Ammon's horn (tissue), 1 donor: ENCODE measurements around the gene ENGASE.
"Not testable (repeated sequence)": the region's sequence is repeated elsewhere in the genome, so short reads cannot be mapped to it uniquely, and the experiment has no call there.

Source experiments
- DNase-seq: peaks from one replicate; pipeline ENCODE4 v3.0.0-alpha.2; 2016; ENCODE audit warnings: low spot score

The ENGASE gene

DNA sequence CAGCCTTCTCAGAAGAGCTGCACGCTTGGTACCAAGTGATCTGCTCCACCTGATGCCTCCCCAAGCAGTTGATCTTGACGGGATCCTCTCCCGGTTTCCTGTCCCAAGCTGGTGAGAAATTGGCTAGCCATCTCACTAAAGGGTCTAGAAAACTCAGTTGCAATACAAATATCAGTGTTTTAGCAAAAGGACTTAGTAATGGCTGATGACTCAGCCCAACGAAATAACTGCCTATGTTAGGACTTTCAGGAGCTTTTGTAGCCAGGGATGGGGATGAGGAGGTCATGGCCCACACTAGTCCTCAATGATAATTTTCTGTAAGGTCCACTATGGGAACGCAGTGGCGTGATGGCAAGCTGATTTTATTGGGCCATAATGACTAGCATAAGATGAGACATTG is 23.3 kb upstream of the ENGASE start:
- DNase-seq: no peak

DNA sequence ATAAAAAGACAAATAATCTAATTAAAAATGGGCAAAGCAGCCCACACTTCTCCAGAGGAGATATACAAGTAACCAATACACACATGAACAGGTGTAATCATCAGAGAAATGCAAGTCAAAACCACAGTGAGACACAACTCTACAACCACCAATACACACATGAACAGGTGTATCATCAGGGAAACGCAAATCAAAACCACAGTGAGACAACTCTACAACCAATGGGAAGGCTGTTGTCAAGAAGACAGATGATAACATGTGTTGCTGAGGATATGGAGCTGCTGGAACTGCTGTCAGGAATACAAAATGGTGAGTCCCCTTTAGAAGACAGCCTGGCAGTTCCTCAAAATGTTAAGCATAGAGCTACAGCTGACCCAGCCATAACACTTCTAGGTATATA is 22.5 kb upstream of the ENGASE start:
- DNase-seq: no peak

DNA sequence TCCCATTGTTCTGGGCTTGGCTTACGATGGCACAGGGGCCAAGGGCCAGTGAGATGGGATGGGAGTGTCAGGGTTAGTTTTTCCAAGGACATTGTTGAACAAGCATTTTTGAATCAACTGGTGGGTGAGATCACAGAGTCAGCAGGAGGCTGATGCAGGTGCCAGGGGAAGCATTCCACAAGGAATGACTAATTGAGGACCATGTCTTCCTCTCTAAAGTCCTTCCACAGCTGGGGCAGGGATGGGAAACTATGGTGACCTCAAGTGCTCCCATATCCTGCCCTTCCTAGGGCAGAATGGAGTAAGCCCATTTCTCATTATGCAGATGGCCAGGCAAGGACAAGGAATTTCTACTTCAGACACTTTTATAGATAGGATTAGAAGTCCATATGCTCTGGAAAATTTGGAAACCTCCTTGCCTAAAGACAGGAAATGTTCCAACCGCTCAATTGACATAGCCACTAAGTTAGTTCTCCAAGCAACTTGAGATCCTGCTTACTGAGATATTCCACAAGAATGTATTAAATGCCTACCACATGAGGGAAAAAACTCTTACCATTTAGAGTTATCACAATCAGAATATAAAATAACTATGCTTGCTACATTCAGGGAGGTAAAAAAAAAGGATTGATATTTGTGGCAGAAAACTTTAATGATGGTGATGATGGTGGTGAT is 21.2 kb upstream of the ENGASE start:
- no peak for DNase-seq

DNA sequence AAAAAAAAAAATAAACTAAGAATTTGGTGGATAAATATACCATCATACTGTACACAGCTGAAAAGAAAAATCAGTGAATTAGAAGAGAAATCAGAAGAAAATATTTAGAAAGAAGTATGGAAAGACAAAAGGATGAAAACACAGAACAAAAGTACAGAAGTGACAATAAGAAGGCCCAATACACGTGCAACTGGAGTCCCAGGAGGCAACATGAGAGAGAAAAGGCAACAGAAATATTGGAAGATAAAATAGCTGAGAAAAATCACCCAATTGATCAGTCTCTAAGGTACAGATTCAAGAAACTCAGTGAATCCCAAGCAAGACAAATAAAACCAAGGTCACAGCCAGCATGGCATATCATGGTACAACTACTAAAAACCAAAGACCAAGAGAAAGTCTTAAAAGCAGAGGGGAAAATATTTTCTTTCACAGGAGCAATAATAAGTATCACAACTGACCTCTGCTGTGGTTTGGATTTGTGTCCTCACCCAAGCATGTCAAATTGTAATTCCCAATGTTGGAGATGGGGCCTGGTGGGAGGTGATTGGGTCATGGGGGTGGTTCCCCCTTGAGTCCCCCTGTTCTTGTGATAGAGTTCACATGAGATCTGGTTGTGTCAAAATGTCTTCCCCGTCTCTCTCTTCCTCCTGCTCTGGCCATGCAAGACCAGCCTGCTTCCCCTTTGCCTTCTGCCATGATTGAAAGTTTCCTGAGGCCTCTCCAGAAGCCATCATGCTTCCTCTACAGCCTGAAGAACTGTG is 20.2 kb upstream of the ENGASE start:
- DNase-seq: no peak

DNA sequence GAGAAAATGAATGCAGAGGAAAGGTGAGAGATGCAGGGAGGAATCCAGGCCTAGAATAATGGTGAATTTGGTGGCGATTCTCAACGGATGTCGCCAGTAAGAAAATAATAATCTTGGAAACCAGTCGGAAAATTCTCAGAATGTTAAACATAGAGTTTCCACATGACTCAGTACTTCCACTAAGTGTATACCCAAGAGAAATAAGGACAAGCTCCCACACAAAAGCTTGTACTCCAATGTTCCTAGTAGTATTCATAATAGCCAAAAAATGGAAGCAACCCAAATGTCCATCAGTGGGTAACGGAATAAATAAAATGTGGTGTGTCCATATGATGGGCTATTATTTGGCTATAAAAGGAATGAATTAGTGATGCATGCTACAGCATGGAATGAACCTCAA is 19.4 kb upstream of the ENGASE start:
- DNase-seq: no peak

DNA sequence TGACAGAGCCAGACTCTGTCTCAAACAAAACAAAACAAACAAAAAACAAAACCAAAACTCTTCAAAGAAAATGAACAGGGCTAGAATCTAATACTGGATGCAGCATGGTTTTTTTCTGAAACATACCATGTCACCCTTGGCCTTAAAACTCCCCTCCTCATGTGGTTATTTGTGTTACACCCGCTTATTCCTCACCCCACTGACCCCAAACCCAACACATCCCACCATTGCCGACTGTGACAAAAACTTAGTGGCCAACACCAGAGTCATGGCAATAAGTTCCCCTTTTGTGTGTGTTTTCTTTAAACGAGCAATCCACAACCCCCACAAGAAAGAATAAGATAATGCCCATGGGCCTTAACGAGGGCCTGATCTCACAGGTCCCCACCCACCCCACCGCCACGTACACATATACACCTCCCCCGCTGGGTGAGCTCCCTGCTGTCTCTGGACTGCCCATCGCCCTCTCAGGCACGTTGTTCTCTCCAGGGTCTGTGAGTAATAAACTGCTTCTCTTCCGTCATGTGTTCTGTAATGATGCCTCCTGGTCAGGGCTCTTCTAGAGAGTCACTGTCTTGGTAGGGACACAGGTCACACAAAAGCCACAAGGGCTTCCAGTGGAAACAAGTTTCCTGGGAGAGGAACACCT is 16.8 kb upstream of the ENGASE start:
- DNase-seq: no peak

DNA sequence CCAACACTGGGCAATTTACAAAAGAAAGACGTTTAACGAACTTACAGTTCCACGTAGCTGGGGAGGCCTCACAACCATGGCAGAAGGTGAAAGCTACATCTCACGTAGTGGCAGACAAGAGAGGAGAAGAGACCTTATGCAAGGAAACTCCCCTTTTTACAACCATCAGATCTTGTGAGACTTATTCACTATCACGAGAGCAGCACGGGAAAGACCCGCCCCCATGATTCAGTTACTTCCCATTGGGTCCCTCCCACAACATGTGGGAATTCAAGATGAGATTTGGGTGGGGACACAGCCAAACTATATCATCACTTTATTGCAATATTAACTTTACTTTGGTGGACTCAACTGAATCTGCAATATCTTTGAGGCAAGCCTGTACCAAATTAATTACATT is 11.9 kb upstream of the ENGASE start:
- DNase-seq: no peak

DNA sequence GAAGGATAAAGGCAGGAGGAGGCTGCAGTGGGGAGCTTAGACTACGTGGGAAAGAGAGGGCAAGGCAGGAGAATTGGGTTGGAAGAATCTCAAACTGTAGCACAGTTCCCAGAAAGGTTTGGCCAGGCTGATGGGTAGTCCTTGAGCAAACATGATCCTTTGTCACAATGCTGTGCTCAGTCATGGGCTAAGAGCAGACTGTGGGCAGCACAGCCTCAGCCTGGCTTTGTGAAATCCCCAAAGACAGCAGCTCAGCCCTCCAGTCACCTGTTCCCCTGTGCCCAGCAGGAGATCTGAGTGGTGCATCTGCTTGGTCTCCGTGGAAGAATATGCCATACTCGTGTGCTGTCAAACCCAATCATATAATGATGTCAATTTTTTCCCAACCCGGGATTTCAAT is 10.6 kb upstream of the ENGASE start:
- DNase-seq: no peak

DNA sequence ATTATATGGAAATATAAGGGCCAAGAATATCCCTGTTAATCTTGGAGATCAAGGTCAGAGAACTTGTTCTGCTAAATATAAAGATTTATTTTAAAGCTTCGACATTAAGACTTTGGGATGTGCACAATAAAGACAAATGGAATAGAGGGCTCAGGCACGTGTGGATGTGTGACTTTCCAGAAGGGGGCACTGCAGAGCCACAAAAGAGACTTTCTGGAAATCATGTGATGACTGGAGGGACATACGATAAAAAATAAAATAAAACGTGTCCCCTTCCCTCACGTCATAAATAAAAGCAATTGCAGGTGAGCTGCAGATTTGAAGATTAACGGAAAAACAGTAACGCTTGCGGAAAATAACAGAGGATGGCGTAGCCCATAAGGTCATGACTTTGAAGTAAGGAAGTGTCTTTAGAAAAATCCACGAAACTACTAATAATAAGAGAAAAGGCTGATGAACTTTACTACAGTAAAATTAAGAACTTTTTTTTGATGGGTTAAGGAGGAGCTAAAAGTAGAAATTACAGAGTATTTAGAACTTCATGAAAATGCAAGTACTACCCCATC is 9.4 kb upstream of the ENGASE start:
- DNase-seq: no peak

DNA sequence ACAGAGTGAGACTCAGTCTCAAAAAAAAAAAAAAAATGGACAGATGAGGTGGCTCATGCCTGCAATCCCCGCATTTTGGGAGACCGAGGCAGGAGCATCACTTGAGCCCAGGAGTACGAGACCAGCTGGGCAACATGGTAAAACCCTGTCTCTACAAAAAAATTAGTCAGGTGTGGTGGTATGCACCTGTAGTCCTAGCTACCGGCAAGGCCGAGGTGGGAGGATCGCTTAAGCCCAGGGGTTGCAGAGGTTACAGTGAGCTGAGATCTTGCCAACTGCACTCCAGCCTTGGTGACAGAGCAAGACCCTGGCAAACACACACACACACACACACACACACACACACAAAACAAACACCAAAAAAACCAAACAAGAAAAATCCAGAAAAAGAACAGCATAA is 7.7 kb upstream of the ENGASE start:
- no peak for DNase-seq

DNA sequence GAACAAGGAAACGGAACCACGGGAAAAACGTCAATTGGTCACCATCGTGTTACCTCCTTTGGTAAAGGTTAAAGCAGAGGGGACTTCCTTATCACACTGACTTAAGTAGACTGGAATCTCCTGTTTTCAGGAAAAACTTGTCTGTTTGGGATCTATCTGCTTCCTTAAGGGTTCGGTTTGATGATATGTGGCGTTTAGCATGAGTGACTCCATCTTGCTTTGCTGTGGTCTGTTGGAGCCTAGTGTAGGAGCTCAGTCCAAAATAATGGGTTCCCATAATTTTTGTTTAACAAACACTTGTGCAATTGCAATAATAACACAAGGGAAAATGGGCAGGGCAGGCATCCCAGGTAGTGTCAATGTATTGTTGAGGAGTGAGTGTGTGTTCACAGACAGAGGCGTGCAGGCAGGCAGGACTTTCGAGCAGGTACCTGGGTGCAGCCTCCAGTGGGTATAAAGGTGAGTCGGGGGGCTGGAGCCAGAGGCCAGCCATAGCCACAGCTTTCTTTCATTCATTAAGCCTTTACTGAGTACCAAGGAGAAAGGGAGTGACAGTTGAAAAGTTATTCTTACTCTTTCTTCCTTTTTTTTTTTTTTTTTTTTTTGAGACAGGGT is 4.3 kb upstream of the ENGASE start:
- DNase-seq: no peak

DNA sequence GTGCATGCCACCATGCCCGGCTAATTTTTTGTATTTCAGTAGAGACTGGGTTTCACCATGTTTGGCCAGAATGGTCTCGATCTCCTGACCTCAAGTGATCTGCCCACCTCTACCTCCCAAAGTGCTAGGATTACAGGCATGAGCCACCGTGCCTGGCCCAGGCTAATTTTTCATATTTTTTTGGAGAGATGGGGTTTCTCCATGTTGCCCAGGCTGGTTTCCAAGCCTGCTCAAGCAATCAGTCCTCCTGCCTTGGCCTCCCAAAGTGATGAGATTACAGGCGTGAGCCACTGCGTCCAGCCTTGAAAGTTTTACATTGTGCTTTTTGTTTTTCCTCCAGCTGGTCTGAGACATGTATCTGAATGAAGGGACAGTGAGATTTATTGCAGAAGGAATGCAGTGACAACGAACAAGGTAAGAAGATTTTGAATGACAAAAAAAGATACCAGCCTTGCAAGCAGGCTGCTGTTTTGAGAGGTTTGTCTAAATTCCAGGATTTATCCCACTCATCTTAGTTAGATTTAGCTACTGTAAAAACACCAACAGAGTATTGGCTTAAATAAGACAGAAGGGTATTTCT is 3.4 kb upstream of the ENGASE start:
- DNase-seq: no peak

DNA sequence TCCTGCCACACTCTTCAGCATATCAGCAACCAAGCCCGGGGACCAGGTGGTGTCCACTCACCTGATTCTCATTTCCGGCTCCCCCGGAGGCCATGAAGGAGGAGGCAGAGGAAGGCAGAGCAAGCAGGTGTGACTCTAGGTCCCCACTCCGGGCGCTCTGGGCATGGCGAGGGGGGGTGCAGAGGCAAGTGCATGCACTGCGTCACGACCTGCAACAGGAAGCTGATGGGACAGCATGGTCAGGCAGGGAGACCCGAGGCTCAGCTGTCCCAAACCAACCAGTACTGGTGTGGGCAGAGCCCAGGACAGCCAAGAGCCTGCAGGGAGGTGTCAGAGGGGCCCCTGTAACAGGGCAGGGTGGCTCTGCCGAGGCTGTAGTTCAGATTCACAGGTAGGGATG is 2.1 kb upstream of the ENGASE start:
- DNase-seq: no peak

DNA sequence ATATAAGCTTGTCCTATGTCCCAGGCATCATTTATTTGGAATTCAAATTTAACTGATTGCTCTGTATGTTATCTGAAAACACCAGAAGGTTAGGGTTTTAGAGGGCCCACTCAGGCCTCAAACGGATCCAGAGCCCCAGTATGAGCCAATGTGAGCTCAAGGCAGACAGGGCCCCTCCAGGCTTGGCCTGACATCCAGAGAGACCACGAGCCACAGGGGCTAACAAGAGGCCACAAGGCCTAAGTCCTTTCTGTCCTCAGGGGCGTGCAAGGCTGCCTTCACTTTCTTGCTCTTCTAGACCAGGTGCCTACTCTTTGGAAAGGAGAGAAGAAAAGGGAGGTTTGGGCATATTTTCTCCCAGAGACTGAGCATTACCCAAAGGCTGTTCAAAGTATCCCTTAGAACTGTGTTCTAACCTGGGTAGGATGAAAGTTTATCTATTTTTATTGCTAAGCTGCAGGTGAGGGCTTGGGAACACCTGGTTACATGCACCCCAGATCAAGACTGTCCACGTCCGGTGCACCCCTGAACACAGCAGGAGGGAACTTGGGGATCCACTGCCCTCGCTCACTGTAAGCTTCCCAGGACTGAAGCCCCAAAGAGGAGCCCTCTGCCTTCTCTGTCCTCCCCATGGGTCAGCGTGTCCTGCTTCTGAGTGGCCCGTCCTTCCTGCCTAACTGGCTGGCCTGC is 1.5 kb upstream of the ENGASE start:
- no peak for DNase-seq

DNA sequence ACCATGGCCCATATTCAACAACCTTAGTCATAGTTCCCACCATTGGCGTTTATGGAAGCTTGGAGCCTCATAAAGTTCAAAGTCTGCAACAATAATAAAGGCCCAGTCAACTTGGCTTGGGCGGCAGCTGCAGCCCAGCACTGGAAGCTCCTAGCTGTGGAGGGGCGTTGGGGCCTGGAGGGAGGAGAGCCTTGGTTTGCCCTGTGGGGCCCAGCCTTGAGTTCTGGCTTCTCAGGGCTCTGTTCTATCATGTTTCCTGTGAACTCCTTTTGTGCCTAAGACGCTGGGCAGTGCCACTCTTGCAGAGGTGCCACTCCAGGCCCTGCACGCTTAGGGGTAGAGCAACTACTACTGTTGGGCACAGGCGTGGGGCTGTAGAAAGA is 927 bp upstream of the ENGASE start:
- DNase-seq: no peak

DNA sequence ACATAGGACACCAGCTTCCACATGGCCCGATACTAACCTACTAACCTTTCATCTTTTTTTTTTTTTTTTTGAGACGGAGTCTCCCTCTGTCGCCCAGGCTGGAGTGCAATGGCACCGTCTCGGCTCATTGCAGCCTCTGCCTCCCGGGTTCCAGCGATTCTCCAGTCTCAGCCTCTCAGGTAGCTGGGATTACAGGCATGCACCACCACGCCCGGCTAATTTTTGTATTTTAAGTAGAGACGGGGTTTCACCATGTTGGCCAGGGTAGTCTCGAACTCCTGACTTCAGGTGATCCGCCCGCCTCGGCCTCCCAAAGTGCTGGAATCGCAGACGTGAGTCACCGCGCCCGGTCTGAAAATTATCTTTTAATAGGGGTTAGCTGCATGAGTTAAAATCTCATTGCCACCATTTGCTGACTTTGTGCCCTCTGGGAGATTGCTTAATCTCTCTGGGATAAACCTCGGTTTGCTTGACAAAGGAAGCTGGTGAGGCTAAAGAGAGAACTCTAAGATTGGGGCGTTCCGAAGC is 439 bp upstream of the ENGASE start:
- not testable (repeated sequence) for DNase-seq

DNA sequence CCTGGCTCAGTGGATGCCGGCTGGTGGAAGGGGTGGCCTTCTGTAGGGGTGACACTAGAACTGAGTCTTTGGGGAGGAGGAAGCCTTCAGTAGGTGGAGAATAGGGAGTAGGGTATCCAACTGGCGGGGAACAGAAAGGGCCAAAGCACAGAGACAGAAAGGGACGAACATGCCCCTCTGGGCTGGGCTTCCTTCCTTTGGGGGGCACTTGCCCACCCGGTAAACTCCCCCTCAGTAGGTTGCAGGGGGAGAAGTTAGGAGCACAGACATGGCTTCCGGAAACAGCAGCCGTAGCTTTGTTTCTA is 774 bp downstream of the ENGASE start:
- DNase-seq: no peak

DNA sequence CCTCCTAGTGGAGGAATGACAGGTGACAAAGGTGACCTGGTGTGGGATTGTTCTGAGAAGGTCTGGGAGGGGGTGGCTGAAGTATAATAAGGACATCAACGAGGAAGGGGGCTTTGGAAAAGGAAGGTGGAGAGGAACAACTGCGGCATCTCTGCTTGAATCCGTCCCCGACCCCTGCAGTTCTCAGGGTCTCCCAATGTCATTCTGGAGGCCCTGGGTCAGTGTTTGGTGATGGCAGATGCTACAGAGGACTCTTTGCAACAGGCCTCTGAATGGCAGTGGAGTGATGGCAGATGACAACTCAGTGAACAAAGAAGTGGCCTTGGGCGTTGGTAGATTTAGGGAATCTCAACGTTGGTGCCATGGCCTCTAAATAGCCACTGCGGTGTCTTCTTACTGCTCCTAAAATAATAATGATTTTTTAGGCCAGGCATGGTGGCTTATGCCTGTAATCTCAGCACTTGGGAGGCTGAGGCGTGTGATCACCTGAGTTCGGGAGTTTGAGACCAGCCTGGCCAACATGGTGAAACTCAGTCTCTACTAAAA is 1.3 kb downstream of the ENGASE start:
- DNase-seq: no peak

DNA sequence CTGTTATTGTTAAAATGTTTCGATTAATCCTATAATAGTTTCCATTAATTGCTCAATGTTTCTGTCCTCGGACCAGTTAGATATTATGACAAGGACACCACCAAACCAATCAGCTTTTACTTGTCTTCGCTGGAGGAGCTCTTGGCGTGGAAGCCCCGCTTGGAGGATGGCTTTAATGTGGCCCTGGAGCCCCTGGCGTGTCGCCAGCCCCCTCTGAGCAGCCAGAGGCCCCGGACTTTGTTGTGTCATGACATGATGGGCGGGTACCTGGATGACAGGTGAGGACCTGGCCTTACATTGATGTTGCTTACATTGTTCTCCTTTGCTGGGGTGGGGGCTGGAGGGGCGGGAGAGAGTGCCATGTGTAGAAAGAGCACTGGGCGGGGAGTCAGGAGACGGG is 3.0 kb downstream of the ENGASE start:
- no peak for DNase-seq

DNA sequence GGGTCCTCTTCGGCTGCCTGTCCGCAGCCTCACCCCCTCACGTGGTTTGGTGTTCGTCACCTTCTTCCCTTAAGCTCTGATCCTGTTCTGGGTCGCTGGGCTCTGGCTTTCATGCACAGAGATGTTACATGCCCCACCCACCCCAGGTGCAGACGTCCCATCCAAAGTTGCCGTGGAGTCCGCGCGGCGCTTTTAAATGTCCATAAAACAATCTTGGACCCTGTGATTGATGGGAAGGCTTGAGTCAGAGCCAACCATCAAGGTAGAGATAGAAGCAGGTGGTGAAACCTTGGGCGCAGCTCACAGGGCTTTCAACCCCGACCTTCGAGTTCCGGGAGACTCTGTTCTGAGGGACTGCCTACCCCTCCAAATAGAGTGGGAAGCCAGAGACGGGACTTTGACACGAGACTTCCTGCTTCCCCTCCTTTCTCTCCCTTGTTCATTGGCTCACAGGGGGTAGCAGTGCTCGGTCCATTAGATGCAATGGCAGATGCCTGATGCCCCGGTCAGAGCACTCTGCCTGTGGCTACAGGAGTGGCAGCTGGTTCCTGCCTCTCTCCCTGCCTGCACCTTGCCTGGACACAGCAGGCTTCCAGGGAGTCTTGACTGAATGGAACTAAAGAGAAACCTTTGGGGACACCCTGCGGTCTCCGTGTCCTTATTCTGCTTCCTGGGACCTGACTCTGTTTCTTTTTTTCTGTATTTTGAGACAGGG is 4.0 kb downstream of the ENGASE start:
- DNase-seq: no peak
